NB4 (cell line): ENCODE data around the gene LHX4.

Experiments
- DNase-seq: peaks from one replicate; pipeline ENCODE4 v3.0.0; 2010; ENCODE audit warnings: low read depth
- H3K4me3 ChIP-seq: one replicate; pipeline ENCODE4 v1.5.1; 2011; ENCODE audit warnings: mild to moderate bottlenecking, low read depth, low read length, moderate library complexity
- MYC ChIP-seq: IDR thresholded peaks from 2 replicates; pipeline ENCODE4 v1.6.1; 2011; ENCODE audit warnings: low read depth, low read length
- POLR2A ChIP-seq: IDR thresholded peaks from 2 replicates; pipeline ENCODE4 v1.6.1; 2011; ENCODE audit warnings: mild to moderate bottlenecking; ENCODE audit not compliant: insufficient read length; ENCODE audit errors: extremely low read depth
- TF ChIP-seq, protein P1 (sequence below): IDR thresholded peaks from one replicate; pipeline ENCODE4 v1.5.1; 2012; ENCODE audit warnings: low read depth, low read length
- TF ChIP-seq, protein P2 (sequence below): IDR thresholded peaks from 2 replicates; pipeline ENCODE4 v1.6.1; 2011; ENCODE audit warnings: low read depth, low read length

LHX4 gene

DNA sequence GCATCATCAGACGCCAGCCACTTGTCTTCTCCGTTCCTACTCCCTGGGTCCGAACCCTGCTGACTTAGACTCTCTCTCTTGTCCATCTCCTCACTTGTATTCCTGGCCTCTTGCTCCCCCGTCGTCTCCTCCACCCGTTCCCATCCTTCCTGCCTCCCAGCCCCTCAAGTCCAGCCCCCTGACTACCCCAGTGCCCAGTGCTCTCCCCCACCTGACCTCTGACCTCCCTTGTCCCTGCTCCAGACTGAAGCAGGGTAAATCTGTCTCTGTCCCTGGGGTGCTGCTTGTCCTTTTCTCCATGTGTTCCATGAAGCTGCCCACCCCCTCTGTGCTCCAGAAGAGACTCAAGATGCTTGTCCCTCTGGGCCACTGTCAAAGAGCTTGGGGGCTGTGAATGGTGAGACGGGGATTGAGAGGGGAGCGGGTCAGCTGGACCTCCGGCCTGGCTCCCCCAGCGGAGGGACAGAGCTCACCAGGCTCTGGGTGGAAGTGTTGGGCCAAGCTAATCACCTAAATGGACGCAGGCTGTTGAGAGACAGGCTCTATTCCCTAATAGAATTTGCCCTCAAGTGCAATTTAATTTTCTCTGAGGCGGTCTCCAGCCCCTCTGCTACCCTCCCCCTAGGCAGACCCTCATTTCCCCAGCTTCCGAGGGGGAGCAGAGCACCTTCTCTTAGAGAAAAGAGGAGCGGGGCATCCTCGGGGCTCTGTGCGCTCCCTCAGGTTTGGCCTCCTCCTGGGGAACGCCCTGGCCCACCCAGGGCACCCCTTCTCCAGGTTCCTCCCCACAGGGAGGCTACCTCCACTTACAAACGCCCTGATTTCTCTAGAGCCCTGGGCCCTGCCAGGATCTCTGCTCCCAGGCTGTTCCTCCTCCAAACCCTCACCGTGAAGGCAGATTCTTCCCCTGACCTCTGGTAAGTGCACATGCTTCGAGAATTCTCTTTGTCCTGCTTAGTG is 11.0 kb upstream of the LHX4 start:
- no peak overlapping the region for H3K4me3 ChIP-seq
- TF ChIP-seq MYC, result no peak
- DNase-seq, result no peak

DNA sequence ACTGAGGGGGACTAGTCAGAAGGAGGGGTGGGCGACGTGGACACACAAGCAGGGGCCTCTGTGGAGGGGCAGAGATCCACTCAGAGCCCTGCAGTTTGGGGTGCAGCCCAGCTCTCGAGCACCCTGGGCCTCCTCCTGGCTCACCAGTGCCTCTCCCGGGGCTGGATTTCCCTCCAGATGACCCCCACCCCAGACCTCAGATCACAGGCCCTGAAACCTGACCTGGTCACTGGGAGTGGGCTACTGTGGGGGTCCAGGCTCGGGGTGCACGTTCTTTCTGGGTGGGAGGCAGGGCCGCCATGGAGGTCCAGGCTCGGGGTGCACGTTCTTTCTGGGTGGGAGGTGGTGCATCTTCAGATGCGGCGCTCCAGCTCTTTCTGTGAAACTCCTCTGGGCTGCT is 10.3 kb upstream of the LHX4 start:
- no peak for DNase-seq
- H3K4me3 ChIP-seq, result no peak overlapping the region
- TF ChIP-seq, protein P1, sequence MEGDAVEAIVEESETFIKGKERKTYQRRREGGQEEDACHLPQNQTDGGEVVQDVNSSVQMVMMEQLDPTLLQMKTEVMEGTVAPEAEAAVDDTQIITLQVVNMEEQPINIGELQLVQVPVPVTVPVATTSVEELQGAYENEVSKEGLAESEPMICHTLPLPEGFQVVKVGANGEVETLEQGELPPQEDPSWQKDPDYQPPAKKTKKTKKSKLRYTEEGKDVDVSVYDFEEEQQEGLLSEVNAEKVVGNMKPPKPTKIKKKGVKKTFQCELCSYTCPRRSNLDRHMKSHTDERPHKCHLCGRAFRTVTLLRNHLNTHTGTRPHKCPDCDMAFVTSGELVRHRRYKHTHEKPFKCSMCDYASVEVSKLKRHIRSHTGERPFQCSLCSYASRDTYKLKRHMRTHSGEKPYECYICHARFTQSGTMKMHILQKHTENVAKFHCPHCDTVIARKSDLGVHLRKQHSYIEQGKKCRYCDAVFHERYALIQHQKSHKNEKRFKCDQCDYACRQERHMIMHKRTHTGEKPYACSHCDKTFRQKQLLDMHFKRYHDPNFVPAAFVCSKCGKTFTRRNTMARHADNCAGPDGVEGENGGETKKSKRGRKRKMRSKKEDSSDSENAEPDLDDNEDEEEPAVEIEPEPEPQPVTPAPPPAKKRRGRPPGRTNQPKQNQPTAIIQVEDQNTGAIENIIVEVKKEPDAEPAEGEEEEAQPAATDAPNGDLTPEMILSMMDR, result no peak
- TF ChIP-seq MYC (no peak), POLR2A (no peak)
- TF ChIP-seq, protein P2, sequence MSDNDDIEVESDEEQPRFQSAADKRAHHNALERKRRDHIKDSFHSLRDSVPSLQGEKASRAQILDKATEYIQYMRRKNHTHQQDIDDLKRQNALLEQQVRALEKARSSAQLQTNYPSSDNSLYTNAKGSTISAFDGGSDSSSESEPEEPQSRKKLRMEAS, result no peak

DNA sequence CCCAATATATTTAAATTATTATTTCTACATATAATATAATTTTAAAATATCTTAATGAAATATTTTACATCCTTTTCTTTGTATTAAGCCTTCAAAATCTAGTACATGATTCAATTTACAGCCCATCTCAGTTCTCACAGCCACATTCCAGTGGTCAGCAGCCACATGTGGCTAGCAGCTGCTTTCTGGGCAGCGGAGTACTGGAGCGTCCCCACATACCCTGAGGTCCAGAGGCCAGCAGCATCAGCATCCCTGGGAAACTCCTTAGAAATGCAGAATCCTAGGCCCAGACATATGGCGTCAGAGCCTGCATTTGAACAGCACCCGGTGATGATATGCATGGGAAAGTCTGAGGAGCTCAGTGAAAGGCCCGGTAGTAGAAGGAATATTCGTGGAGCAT is 8.6 kb upstream of the LHX4 start:
- H3K4me3 ChIP-seq, result no peak overlapping the region
- no peak for TF ChIP-seq POLR2A
- DNase-seq, result no peak

DNA sequence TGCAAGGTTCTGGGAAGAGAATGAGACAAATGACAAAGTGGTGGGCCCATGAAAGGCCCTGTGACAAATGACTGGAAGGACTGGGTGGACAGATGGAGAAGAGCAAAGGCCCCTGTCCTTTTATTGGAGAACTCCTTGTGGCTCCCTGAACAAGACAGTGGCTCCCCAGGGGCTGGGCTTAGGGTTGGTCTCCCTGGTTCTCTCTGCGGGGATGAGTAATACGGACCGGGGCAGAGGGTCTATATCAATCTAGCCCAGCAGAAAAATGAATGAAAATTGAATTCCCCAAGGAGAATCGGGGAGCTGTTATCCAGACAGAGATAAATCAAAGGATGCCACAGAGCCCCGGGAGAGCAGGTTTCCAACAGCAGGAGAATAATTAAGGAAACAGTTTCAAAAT is 5.2 kb upstream of the LHX4 start:
- no peak overlapping the region for H3K4me3 ChIP-seq
- no peak for TF ChIP-seq MYC
- TF ChIP-seq, protein P1, result no peak
- TF ChIP-seq POLR2A, result no peak
- TF ChIP-seq, protein P2, result no peak
- no peak for DNase-seq

DNA sequence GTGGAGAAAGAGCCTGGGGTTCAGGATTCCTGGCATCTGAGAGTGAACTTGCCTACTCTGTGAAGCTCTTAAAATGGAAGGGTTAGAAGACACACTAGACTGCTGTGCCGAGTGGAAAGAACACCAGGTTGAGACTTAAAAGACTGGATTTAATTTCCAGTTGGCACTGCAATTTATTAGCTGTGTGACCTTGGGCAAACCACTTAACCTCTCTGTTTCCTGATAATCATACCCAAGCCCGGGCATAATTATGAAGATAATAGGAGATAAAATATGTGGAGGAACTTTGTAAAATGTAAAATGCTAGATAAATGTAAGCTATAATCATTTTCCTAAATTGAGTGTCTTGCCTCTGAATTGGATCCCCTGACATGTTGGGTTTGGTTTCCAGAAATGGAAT is 4.7 kb upstream of the LHX4 start:
- no peak overlapping the region for H3K4me3 ChIP-seq
- TF ChIP-seq MYC (no peak), POLR2A (no peak)
- TF ChIP-seq, protein P2, result no peak
- TF ChIP-seq, protein P1, result no peak
- no peak for DNase-seq

DNA sequence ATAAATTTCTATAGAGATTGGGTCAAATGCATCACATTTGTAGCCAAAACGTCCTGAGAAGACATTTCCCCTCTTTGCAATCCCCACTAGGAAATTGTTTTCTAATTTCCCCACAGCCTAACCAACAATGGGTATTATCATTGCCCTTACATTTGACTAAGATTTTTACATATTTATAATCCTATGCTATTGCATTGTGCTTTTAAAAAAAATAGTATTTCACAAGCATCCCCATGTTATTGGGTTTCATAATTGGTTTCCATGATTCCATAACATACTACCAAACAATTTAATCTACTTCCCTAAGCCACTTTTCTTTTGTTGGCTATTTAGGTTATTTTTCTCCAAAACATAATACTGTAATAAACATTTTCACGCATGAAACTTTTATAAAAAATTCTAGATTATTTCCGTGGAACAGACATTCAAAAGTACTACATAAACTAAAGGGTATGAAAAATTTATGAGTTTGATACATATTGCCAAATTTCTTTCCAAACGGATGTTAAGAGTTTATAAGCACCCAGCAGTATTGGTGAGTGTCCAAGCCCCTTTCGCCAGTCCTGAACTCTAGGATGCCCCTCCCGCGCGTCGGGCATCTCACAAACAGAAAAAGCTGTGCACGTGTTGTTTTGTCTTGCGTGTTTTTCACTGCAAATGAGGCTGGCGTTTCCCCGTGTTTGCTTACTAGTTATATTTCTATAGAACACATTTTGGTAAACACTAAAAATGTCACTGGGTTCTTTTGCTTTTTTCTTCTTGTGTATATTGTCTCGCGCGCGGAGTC is 2.0 kb upstream of the LHX4 start:
- H3K4me3 ChIP-seq, result no peak overlapping the region
- TF ChIP-seq, protein P1, result no peak
- TF ChIP-seq POLR2A, result no peak
- TF ChIP-seq, protein P2, result no peak
- DNase-seq, result no peak
